Skeletal muscle satellite cell (primary cell): Measurements from ENCODE around the gene FOXC1.

ENCODE experiments used
- H3K27me3 ChIP-seq: 2 replicates; pipeline ENCODE4 v1.7.0; 2013; ENCODE audit warnings: low read length; ENCODE audit not compliant: control insufficient read depth, insufficient read depth
- H3K36me3 ChIP-seq: 2 replicates; pipeline ENCODE4 v1.7.0; 2013; ENCODE audit warnings: mild to moderate bottlenecking, control low read depth, low read length; ENCODE audit not compliant: insufficient read depth
- H3K4me1 ChIP-seq: 2 replicates; pipeline ENCODE4 v1.7.0; 2013; ENCODE audit warnings: low read length; ENCODE audit not compliant: control insufficient read depth, insufficient read depth
- H3K4me2 ChIP-seq: 2 replicates; pipeline ENCODE4 v1.7.0; 2013; ENCODE audit warnings: mild to moderate bottlenecking, low read length
- H3K4me3 ChIP-seq: 2 replicates; pipeline ENCODE4 v1.7.0; 2013; ENCODE audit warnings: low read length
- H3K9ac ChIP-seq: 2 replicates; pipeline ENCODE4 v1.7.0; 2013; ENCODE audit warnings: mild to moderate bottlenecking, low read depth, low read length, moderate library complexity
- H3K9me3 ChIP-seq: replicated peaks from 2 replicates; pipeline ENCODE4 v1.7.0; 2013; ENCODE audit warnings: mild to moderate bottlenecking, control low read depth, low read length

The FOXC1 gene

GRCh38 chr6:1602049-1602713 is 7.5 kb upstream of the FOXC1 start:
- peaks cover 15% of the 10 kb centered on the region for H3K4me1 ChIP-seq
- no peak overlapping the region for H3K4me3 ChIP-seq
- no peak overlapping the region for H3K4me2 ChIP-seq
- H3K9me3 ChIP-seq, result no peaks in the 10 kb centered on the region
- no peaks in the 10 kb centered on the region for H3K36me3 ChIP-seq
- H3K9ac ChIP-seq, result no peak overlapping the region
- peaks cover 64% of the 10 kb centered on the region for H3K27me3 ChIP-seq

- H3K4me2 ChIP-seq, result peak overlapping the region; percentile 96
- H3K4me3 ChIP-seq, result no peak overlapping the region
- no peaks in the 10 kb centered on the region for H3K9me3 ChIP-seq
- H3K36me3 ChIP-seq, result no peaks in the 10 kb centered on the region
- H3K4me1 ChIP-seq, result peaks cover 23% of the 10 kb centered on the region
- peaks cover 77% of the 10 kb centered on the region for H3K27me3 ChIP-seq
- H3K9ac ChIP-seq, result peak overlapping the region; percentile 54
These were observed 6.0 kb upstream of the FOXC1 start for GRCh38 chr6:1603708-1604107.

DNA sequence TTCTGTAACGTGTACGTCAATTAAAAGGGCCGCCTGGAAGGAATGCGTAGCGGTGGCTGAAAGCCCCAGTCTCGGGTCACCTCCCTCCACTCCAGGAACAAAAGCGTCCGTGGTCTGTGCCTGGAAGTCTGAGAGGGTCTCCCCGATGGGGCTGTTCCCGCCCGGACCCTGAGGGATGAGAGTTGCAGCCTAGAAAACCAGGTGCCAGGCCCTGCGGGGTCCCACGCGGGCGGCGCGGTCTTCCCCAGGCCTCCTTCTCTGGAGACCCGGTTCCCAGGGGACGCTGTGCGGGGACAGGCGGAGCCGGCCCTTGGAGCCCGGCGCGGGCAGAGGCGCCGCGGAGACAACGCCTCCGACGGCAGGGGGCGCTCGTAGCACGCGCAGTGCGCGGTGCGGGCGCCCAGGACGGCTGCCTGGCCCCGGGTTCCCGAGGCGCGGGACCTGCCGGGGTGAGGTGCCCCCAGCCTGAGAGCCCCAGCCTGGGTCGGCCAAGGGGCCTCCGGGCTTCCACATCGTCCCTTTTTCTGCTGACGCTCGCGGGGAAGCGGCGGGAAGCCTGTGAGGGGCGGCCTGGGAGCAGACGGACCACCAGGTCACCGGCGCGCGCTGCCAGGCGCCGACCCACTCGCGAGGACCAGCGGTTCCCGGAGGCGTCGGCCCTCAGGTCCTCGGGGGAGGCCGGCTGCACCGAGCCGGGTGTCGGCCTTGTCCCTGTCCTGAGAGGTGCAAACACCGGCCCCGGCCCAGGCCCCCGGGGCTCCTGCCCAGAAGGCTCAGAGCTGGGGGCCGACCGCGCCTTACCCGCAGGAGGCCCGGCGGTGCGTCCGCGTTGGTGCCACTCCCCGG is 5.3 kb upstream of the FOXC1 start:
- Histone ChIP-seq H3K27me3 (peaks cover 80% of the 10 kb centered on the region), H3K36me3 (no peaks in the 10 kb centered on the region), H3K4me3 (peak overlapping the region; percentile 68), H3K9me3 (no peaks in the 10 kb centered on the region), H3K4me2 (peak overlapping the region; percentile 96), H3K9ac (peak overlapping the region; percentile 54), H3K4me1 (peaks cover 29% of the 10 kb centered on the region)

- peaks cover 72% of the 10 kb centered on the region for H3K27me3 ChIP-seq
These were observed 4.5 kb upstream of the FOXC1 start for GRCh38 chr6:1605004-1605892.

GRCh38 chr6:1605893-1606779 is 3.6 kb upstream of the FOXC1 start:
- Histone ChIP-seq H3K4me2 (peak overlapping the region; percentile 34), H3K4me3 (no peak overlapping the region), H3K27me3 (peaks cover 72% of the 10 kb centered on the region), H3K9ac (no peak overlapping the region), H3K9me3 (no peaks in the 10 kb centered on the region), H3K36me3 (no peaks in the 10 kb centered on the region), H3K4me1 (peaks cover 29% of the 10 kb centered on the region)

More at GRCh38 chr6:1605004-1605892, 4.5 kb upstream of the FOXC1 start:
- H3K9ac ChIP-seq, result no peak overlapping the region
- H3K36me3 ChIP-seq, result no peaks in the 10 kb centered on the region
- H3K4me2 ChIP-seq, result peak overlapping the region; percentile 96
- no peaks in the 10 kb centered on the region for H3K9me3 ChIP-seq
- peak overlapping the region; percentile 68 for H3K4me3 ChIP-seq
- peaks cover 29% of the 10 kb centered on the region for H3K4me1 ChIP-seq

- peaks cover 71% of the 10 kb centered on the region for H3K27me3 ChIP-seq
These were observed 2.8 kb upstream of the FOXC1 start for GRCh38 chr6:1606780-1607515.

DNA sequence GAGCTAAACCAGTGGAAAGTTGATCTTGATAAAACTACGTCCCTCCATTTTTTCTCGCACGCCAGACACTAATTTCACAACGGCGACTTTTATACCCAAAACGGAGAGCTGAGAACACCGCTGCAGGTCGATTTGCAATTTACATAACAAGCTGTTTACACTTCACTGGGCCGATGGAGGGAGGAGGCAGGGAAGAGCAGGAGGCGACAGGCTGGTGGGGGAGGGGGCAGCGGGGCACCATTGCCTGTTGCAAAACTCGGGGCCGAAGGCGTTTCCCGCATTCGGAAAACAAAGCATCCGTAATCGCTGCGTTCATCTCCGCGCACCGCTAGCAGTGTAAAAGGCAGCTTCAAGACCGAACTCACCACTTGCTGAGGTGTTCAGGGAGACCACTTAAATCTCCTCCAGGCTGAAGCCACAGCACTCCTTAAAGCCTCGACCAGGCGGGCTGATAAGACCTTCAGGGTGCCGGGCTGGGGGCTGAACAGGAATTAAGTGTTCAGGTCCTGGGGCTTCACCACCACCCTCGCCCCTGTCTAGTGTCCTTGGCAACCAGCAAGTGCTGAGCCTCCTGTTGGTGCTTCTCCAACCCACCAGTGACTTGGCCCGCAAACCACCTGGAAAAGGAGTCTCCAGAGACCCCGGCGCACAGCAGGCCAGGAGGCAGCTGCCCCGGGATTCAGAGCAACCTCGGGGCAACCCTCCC is 2.0 kb upstream of the FOXC1 start:
- Histone ChIP-seq H3K27me3 (peaks cover 64% of the 10 kb centered on the region), H3K4me2 (peak overlapping the region; percentile 12), H3K9ac (no peak overlapping the region), H3K4me1 (peaks cover 39% of the 10 kb centered on the region), H3K9me3 (no peaks in the 10 kb centered on the region), H3K36me3 (no peaks in the 10 kb centered on the region), H3K4me3 (no peak overlapping the region)

More at GRCh38 chr6:1606780-1607515, 2.8 kb upstream of the FOXC1 start:
- no peaks in the 10 kb centered on the region for H3K36me3 ChIP-seq
- peaks cover 32% of the 10 kb centered on the region for H3K4me1 ChIP-seq
- H3K4me3 ChIP-seq, result no peak overlapping the region
- no peaks in the 10 kb centered on the region for H3K9me3 ChIP-seq
- no peak overlapping the region for H3K4me2 ChIP-seq
- no peak overlapping the region for H3K9ac ChIP-seq

DNA sequence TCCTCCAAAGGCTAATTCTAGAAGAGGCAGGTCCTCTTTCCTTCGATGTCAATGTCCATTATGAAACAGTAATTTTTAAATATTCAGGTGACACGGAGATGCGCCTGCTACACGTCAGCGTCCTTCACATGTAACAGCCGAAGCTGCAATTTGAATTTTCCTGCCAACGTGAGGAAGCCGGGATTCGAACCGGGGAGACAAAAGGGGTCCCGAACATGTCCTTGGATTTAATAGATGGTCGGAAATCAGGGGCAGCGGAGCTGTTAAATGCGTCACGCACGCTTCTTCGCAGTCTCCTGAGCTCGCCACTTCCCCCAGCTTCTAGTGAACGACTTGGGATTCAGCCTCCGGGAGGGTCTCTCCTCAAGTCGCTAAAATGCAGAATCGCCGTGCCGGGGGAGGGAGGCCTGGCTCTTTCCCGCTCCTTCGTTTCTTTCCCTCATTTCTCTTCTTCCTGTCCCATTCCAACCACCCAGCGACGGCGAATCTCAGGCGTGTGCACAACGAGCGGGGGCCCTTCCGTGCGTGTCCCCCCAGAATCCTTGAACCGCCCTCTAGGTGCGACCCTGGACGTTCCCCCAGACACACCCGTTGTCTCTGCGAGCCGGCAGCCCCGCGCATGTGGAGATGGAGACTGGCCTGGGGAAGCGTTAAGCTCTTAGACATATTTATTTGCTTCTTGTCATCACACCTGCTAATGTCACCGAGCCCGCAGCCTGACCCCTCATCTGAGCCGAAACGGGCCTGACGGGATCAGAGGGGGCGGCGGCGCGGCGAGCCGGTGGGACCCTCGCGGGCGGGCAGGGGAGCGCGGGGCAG is 1.3 kb upstream of the FOXC1 start:
- Histone ChIP-seq H3K4me2 (peak overlapping the region; percentile 99), H3K9me3 (no peaks in the 10 kb centered on the region), H3K27me3 (peaks cover 58% of the 10 kb centered on the region), H3K9ac (no peak overlapping the region), H3K36me3 (no peaks in the 10 kb centered on the region), H3K4me3 (peak overlapping the region; percentile 85), H3K4me1 (peaks cover 42% of the 10 kb centered on the region)

DNA sequence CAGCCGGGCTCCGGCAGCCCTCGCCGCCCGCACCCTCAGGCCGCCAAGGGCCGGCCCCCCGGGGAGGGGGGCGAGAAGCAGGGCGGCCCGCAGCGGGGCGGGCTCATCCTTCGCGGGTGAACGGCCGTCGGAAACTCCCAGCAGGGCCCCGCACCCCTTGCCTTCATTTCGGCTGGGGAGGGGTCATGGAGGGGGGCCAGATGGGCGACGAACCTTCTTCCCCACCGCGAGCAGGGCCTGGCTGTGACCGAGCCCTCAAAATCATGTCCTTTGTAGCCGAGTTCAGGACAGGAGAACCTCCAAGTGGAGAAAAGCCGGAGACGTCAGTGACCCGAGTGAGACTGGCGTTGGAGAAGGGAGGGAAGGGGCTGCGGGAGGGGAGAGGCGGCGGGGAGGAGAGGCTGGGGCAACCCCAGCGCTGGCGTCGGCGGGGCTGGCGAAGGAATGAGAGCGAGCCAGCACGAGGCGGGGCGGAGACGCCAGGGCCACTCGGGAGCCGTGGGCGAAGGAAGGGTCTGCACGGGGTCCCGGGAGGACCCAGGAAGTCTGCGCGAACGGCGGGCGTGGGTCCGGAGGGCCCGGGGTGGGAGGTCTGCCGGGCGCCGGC is 571 bp upstream of the FOXC1 start:
- Histone ChIP-seq H3K4me1 (peaks cover 40% of the 10 kb centered on the region), H3K4me3 (peak overlapping the region; percentile 85), H3K9ac (peak overlapping the region; percentile 69), H3K4me2 (peak overlapping the region; percentile 99), H3K9me3 (no peaks in the 10 kb centered on the region), H3K36me3 (no peaks in the 10 kb centered on the region), H3K27me3 (peaks cover 51% of the 10 kb centered on the region)
